IPS-18c (cell line): Measurements from ENCODE around the gene DMXL1.
"Not testable (repeated sequence)": the region's sequence is repeated elsewhere in the genome, so short reads cannot be mapped to it uniquely, and the experiment has no call there.

Source experiments
- H3K4me3 ChIP-seq: 2 replicates; pipeline ENCODE4 v1.7.0; 2013; ENCODE audit warnings: low read depth, mild to moderate bottlenecking, low read length, moderate library complexity; ENCODE audit not compliant: insufficient read depth
- H3K9me3 ChIP-seq: one replicate; pipeline ENCODE4 v1.6.1; 2013; ENCODE audit warnings: mild to moderate bottlenecking, low read length, moderate library complexity; ENCODE audit not compliant: control insufficient read depth, insufficient read depth

The DMXL1 gene

GRCh38 chr5:119082691-119083090 is 11.8 kb downstream of the DMXL1 start:
- Histone ChIP-seq H3K9me3 (peaks cover 3% of the 10 kb centered on the region), H3K4me3 (no peak overlapping the region)

GRCh38 chr5:119083679-119084078 is 12.8 kb downstream of the DMXL1 start:
- Histone ChIP-seq H3K9me3 (peaks cover 3% of the 10 kb centered on the region), H3K4me3 (no peak overlapping the region)

GRCh38 chr5:119088438-119088837 is 17.6 kb downstream of the DMXL1 start:
- H3K4me3 ChIP-seq = no peak overlapping the region
- peaks cover 3% of the 10 kb centered on the region for H3K9me3 ChIP-seq

GRCh38 chr5:119095611-119096010 is 24.7 kb downstream of the DMXL1 start:
- no peak overlapping the region for H3K4me3 ChIP-seq
- no peaks in the 10 kb centered on the region for H3K9me3 ChIP-seq

GRCh38 chr5:119105971-119106370 is 35.1 kb downstream of the DMXL1 start:
- no peaks in the 10 kb centered on the region for H3K9me3 ChIP-seq
- H3K4me3 ChIP-seq = no peak overlapping the region

GRCh38 chr5:119112151-119112550 is 41.3 kb downstream of the DMXL1 start:
- Histone ChIP-seq H3K9me3 (no peaks in the 10 kb centered on the region), H3K4me3 (no peak overlapping the region)

GRCh38 chr5:119117237-119117636 is 46.4 kb downstream of the DMXL1 start:
- no peak overlapping the region for H3K4me3 ChIP-seq
- H3K9me3 ChIP-seq = no peaks in the 10 kb centered on the region

- Histone ChIP-seq H3K4me3 (no peak overlapping the region), H3K9me3 (no peaks in the 10 kb centered on the region)
Observed at GRCh38 chr5:119118000-119118399, 47.1 kb downstream of the DMXL1 start.

GRCh38 chr5:119120893-119121292 is 50.0 kb downstream of the DMXL1 start:
- peaks cover 4% of the 10 kb centered on the region for H3K9me3 ChIP-seq
- H3K4me3 ChIP-seq = no peak overlapping the region

GRCh38 chr5:119122474-119122873 is 51.6 kb downstream of the DMXL1 start:
- H3K9me3 ChIP-seq, H3K4me3 ChIP-seq: not testable (repeated sequence)

GRCh38 chr5:119123280-119123679 is 52.4 kb downstream of the DMXL1 start:
- Histone ChIP-seq H3K9me3 (peaks cover 4% of the 10 kb centered on the region), H3K4me3 (no peak overlapping the region)

GRCh38 chr5:119129770-119130169 is 58.9 kb downstream of the DMXL1 start:
- peaks cover 2% of the 10 kb centered on the region for H3K9me3 ChIP-seq

GRCh38 chr5:119131530-119132304 is 60.8 kb downstream of the DMXL1 start:
- peaks cover 15% of the 10 kb centered on the region for H3K9me3 ChIP-seq
- H3K4me3 ChIP-seq = no peak overlapping the region

More at GRCh38 chr5:119129770-119130169, 58.9 kb downstream of the DMXL1 start:
- no peak overlapping the region for H3K4me3 ChIP-seq

- not testable (repeated sequence) for H3K4me3 ChIP-seq
- peaks cover 25% of the 10 kb centered on the region for H3K9me3 ChIP-seq
Observed at GRCh38 chr5:119135743-119136142, 64.9 kb downstream of the DMXL1 start.

GRCh38 chr5:119136666-119137318 is 65.9 kb downstream of the DMXL1 start:
- Histone ChIP-seq H3K9me3 (peaks cover 25% of the 10 kb centered on the region), H3K4me3 (no peak overlapping the region)

- H3K9me3 ChIP-seq = no peaks in the 10 kb centered on the region
- no peak overlapping the region for H3K4me3 ChIP-seq
Observed at GRCh38 chr5:119153629-119154028, 82.7 kb downstream of the DMXL1 start.

GRCh38 chr5:119158144-119158543 is 87.3 kb downstream of the DMXL1 start:
- no peaks in the 10 kb centered on the region for H3K9me3 ChIP-seq
- H3K4me3 ChIP-seq = no peak overlapping the region

- H3K9me3 ChIP-seq = no peaks in the 10 kb centered on the region
- no peak overlapping the region for H3K4me3 ChIP-seq
Observed at GRCh38 chr5:119161430-119161829, 90.5 kb downstream of the DMXL1 start.
